ENCODE measurements around the gene SENP2.

GRCh38 chr3:185656321-185656840 is 70.3 kb downstream of the SENP2 start:
- TF ChIP-seq, protein P1, sequence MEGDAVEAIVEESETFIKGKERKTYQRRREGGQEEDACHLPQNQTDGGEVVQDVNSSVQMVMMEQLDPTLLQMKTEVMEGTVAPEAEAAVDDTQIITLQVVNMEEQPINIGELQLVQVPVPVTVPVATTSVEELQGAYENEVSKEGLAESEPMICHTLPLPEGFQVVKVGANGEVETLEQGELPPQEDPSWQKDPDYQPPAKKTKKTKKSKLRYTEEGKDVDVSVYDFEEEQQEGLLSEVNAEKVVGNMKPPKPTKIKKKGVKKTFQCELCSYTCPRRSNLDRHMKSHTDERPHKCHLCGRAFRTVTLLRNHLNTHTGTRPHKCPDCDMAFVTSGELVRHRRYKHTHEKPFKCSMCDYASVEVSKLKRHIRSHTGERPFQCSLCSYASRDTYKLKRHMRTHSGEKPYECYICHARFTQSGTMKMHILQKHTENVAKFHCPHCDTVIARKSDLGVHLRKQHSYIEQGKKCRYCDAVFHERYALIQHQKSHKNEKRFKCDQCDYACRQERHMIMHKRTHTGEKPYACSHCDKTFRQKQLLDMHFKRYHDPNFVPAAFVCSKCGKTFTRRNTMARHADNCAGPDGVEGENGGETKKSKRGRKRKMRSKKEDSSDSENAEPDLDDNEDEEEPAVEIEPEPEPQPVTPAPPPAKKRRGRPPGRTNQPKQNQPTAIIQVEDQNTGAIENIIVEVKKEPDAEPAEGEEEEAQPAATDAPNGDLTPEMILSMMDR (IDR thresholded peaks at IDR 0.05 in 2 of 3, conservative IDR thresholded peaks at IDR 0.05 in 1 of 3; ENCODE audit: control insufficient read depth in 2 of 3, extremely low read depth in 1 of 3, insufficient read depth in 1 of 3, low read depth in 3 of 3, low read length in 3 of 3), result no peak
- TF ChIP-seq POLR2AphosphoS5 (IDR thresholded peaks at IDR 0.05; ENCODE audit: low read length), result no peak
- no peak for TF ChIP-seq POLR2A (IDR thresholded peaks at IDR 0.05; ENCODE audit: low read depth, low read length)
- TF ChIP-seq, protein P2, sequence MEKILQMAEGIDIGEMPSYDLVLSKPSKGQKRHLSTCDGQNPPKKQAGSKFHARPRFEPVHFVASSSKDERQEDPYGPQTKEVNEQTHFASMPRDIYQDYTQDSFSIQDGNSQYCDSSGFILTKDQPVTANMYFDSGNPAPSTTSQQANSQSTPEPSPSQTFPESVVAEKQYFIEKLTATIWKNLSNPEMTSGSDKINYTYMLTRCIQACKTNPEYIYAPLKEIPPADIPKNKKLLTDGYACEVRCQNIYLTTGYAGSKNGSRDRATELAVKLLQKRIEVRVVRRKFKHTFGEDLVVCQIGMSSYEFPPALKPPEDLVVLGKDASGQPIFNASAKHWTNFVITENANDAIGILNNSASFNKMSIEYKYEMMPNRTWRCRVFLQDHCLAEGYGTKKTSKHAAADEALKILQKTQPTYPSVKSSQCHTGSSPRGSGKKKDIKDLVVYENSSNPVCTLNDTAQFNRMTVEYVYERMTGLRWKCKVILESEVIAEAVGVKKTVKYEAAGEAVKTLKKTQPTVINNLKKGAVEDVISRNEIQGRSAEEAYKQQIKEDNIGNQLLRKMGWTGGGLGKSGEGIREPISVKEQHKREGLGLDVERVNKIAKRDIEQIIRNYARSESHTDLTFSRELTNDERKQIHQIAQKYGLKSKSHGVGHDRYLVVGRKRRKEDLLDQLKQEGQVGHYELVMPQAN (conservative IDR thresholded peaks at IDR 0.05), result no peak
- no peak for TF ChIP-seq BCL3 (IDR thresholded peaks at IDR 0.05; ENCODE audit: borderline replicate concordance, insufficient read depth, low read depth, low read length, poor library complexity, severe bottlenecking)
- no peak for TF ChIP-seq CBX5 (IDR thresholded peaks at IDR 0.05; ENCODE audit: low read depth)
- TF ChIP-seq ZBTB11 (CRISPR knock-in tag; IDR thresholded peaks at IDR 0.05), result no peak

Data from GM12878 (cell line).